Keratinocyte (primary cell): ENCODE results near the gene C10orf67.

Experiments used
- EZH2 ChIP-seq: IDR thresholded peaks from one replicate; pipeline ENCODE4 v1.6.1; 2012; ENCODE audit warnings: inconsistent platforms, mild to moderate bottlenecking, low read length, moderate library complexity
- TF ChIP-seq, protein P1 (sequence below), 3 experiments: IDR thresholded peaks in 1 of 3; conservative IDR thresholded peaks in 1 of 3; optimal IDR thresholded peaks in 1 of 3; 2 replicates in 2 of 3; 3 replicates in 1 of 3; pipeline versions ENCODE3 to v1.5.1; 2011; ENCODE audit warnings: low read length in 3 of 3, mild to moderate bottlenecking in 3 of 3, moderate library complexity in 2 of 3, control low read depth in 1 of 3, inconsistent platforms in 1 of 3; ENCODE audit not compliant: insufficient read depth in 2 of 3; ENCODE audit errors: extremely low read depth in 1 of 3

DNA sequence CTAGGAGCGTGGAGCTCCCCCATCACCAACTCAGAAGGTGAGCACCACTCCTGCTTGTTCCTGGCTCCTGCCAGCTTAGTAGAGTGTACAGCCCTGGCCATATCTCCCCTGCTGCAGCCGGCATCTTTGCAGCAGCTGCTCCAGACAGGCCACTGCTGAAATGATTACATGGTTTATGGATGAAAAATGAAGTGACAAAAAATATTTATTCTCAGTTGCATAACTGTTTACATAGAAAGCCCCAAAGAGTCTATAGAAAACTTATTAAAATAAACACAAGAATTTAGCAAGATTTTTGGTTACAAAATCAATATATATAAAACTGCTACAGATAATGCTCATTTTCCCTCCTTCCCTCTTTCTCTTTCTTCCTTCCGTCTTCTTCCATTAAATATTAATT, 27.2 kb downstream of the C10orf67 start:
- TF ChIP-seq, protein P1, sequence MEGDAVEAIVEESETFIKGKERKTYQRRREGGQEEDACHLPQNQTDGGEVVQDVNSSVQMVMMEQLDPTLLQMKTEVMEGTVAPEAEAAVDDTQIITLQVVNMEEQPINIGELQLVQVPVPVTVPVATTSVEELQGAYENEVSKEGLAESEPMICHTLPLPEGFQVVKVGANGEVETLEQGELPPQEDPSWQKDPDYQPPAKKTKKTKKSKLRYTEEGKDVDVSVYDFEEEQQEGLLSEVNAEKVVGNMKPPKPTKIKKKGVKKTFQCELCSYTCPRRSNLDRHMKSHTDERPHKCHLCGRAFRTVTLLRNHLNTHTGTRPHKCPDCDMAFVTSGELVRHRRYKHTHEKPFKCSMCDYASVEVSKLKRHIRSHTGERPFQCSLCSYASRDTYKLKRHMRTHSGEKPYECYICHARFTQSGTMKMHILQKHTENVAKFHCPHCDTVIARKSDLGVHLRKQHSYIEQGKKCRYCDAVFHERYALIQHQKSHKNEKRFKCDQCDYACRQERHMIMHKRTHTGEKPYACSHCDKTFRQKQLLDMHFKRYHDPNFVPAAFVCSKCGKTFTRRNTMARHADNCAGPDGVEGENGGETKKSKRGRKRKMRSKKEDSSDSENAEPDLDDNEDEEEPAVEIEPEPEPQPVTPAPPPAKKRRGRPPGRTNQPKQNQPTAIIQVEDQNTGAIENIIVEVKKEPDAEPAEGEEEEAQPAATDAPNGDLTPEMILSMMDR (optimal IDR thresholded peaks at IDR 0.05 in 1 of 3, IDR thresholded peaks at IDR 0.05 in 1 of 3, conservative IDR thresholded peaks at IDR 0.05 in 1 of 3; ENCODE audit: extremely low read depth in 1 of 3, insufficient read depth in 2 of 3, low read length in 3 of 3), result no peak
- no peak for TF ChIP-seq EZH2
